Sigmoid colon (tissue), 7 donors: ENCODE data around the gene HMG20A. TPM values are rescaled to one million over a fixed set of nuclear protein-coding genes. Genes with fewer than 3 reads are reported as not detected.
"Not testable (repeated sequence)": the region's sequence is repeated elsewhere in the genome, so short reads cannot be mapped to it uniquely, and the experiment has no call there.

Experiments used
- DNase-seq: peaks from one replicate; pipeline ENCODE4 v3.0.0-alpha.2; 2019
- H3K27ac ChIP-seq, 4 donors: fragments of 200-600 bp; sonication (generic); one replicate each; pipeline ENCODE4 v1.5.1; 2016 to 2019; ENCODE audit warnings: mild to moderate bottlenecking in 1 of 4
- H3K27me3 ChIP-seq, 3 donors: fragments of 200-600 bp; sonication (generic); one replicate each; pipeline ENCODE4 v1.5.1; 2019; ENCODE audit warnings: mild to moderate bottlenecking in 1 of 3
- H3K36me3 ChIP-seq, 4 donors: fragments of 200-600 bp; sonication (generic); one replicate each; pipeline ENCODE4 v1.5.1; 2016 to 2019
- H3K4me1 ChIP-seq, 4 donors: fragments of 200-600 bp; sonication (generic); one replicate each; pipeline ENCODE4 v1.5.1; 2017 to 2019
- H3K4me3 ChIP-seq, 4 donors: fragments of 200-600 bp; sonication (generic); one replicate each; pipeline ENCODE4 v1.5.1; 2017 to 2019; ENCODE audit warnings: mild to moderate bottlenecking in 2 of 4, moderate library complexity in 1 of 4
- H3K9me3 ChIP-seq, 4 donors: fragments of 200-600 bp in 3 of 4; sonication (generic) in 3 of 4; one replicate each; pipeline versions ENCODE4 v1.5.1 to v1.6.1; 2013 to 2019
- CTCF ChIP-seq, 4 experiments: fragments of 450-650 bp in 3 of 4; fragments of 200-600 bp in 1 of 4; IDR thresholded peaks; one replicate each; pipeline ENCODE4 v1.5.1; 2016 to 2019; ENCODE audit warnings: antibody characterized with exemption in 4 of 4, mild to moderate bottlenecking in 3 of 4, moderate library complexity in 2 of 4
- EP300 ChIP-seq, 4 donors: sonication (generic); formaldehyde crosslinking; IDR thresholded peaks; one replicate each; pipeline ENCODE4 v1.6.1; 2017; ENCODE audit warnings: antibody characterized with exemption in 4 of 4
- POLR2A ChIP-seq, 2 donors: fragments of 450-650 bp; IDR thresholded peaks; one replicate each; pipeline ENCODE4 v1.6.1; 2016; ENCODE audit warnings: antibody characterized with exemption in 2 of 2, mild to moderate bottlenecking in 2 of 2, moderate library complexity in 2 of 2
- POLR2AphosphoS5 ChIP-seq, 4 donors: sonication (generic); formaldehyde crosslinking; IDR thresholded peaks; one replicate each; pipeline ENCODE4 v1.6.1; 2017; ENCODE audit warnings: antibody characterized with exemption in 4 of 4
- WGBS, 2 donors: extraction: QIAGEN DNeasy Blood & Tissue Kit; methylation state at CpG; one replicate each; pipeline ENCODE4 v1.1.7; 2013; 5-methylcytosine and 5-hydroxymethylcytosine counted together
- intact Hi-C: fragments of 100-400 bp; cut with DNase I; formaldehyde crosslinking; loops from one replicate; pipeline ENCODE4 v1.15.1; 2023
- polyA plus RNA-seq, 3 donors: library from polyadenylated mRNA; stranded (reverse); fragments of 200-250 nt; gene quantifications; one replicate each; pipeline ENCODE4 v1.2.3, GENCODE V29; 2013
- total RNA-seq, 4 donors: library from RNA; depleted of rRNA; stranded (reverse); fragments of >200 nt; gene quantifications; one replicate each; pipeline ENCODE4 v1.1.0, GENCODE V29; 2016
- donor health status: healthy with polysubstance abuse.
- donor health status: Bipolar disorder and iron deficiency.
- donor health status: healthy.

HMG20A gene
- total and polyA plus RNA-seq, 7 donors = 7.8 to 29.0 (median 22.5) TPM

DNA sequence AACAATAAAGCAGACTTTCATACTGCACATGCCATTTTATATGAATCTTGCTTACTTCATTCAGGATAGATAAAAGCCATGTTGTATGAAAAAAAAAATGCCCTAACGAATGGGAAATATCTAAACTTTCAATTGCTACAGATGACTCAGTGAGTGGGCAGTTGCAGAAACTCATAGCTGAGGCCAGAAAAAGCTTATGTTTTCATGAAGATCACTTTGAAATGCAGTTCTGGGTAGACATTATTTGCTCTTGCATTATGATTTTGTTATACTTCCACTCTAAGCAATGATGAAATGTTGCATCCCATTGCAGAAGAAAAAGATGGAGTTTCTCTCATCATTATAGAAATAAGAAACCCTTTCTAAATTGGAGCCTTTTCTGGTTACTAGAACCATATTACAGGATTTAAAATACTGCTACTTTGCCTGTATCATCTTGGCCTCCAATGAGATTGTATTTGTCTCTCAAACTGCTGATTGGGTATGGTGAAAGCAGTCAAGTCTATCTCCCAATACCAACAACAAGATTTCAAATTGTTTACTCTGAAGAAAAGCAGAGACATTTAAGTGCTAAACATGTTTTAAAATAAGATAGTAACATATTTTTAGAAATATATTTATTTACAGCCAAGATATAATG is 17.8 kb upstream of the HMG20A start:
- peaks cover 0 to 17% (median 7%) of the 10 kb centered on the region in 4 donors for H3K9me3 ChIP-seq
- WGBS, 2 donors = 46 to 53% methylated on average over 1 of the region's 1 CpG
- DNase-seq = no peak
- H3K4me1 ChIP-seq = peaks cover 0 to 14% (median 3%) of the 10 kb centered on the region in 4 donors
- H3K27me3 ChIP-seq = no peaks in the 10 kb centered on the region
- H3K27ac ChIP-seq = no peak overlapping the region
- no peaks in the 10 kb centered on the region for H3K36me3 ChIP-seq
- H3K4me3 ChIP-seq = no peak overlapping the region
- intact Hi-C loops = no loop called here
- TF ChIP-seq POLR2AphosphoS5 (IDR thresholded peaks at IDR 0.05) (no peak), POLR2A (IDR thresholded peaks at IDR 0.05) (no peak), EP300 (IDR thresholded peaks at IDR 0.05) (no peak), CTCF (IDR thresholded peaks at IDR 0.05) (no peak)

DNA sequence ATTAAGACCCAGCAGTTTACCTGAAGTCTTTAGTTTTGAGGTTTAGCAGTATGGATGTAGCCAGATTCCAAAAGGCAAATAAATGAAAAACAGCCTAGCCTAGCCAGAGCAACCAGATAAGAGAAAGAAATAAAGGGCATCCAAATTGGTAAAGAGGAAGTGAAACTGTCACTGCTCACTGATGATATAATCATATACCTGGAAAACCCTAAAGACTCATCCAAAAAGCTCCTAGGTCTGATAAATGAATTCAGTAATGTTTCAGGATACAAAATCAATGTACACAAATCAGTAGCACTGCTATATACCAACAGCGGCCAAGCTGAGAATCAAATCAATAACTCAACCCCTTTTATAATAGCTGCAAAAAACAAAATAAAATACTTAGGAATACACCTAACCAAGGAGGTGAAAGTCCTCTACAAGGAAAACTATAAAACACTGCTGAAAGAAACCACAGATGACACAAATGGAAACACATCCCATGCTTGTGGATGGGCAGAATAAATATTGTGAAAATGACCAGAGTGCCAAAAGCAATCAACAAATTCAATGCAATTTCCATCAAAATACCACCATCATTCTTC is 14.4 kb upstream of the HMG20A start:
- 84 to 89% methylated on average over 1 of the region's 1 CpG for WGBS, 2 donors
- peaks cover 0 to 22% (median 3%) of the 10 kb centered on the region in 4 donors for H3K4me1 ChIP-seq
- DNase-seq, H3K27ac ChIP-seq, H3K4me3 ChIP-seq, H3K9me3 ChIP-seq, H3K27me3 ChIP-seq, intact Hi-C loops, H3K36me3 ChIP-seq: not testable (repeated sequence)

- DNase-seq = no peak
- Histone ChIP-seq H3K27ac (no peak overlapping the region), H3K4me3 (no peak overlapping the region), H3K4me1 (peaks cover 0 to 24% (median 2%) of the 10 kb centered on the region in 4 donors), H3K27me3 (no peaks in the 10 kb centered on the region), H3K9me3 (no peaks in the 10 kb centered on the region), H3K36me3 (no peaks in the 10 kb centered on the region)
- TF ChIP-seq EP300 (IDR thresholded peaks at IDR 0.05) (no peak), POLR2A (IDR thresholded peaks at IDR 0.05) (no peak), POLR2AphosphoS5 (IDR thresholded peaks at IDR 0.05) (no peak), CTCF (IDR thresholded peaks at IDR 0.05) (no peak)
- intact Hi-C loops = no loop called here
- WGBS, 2 donors = 91 to 93% methylated on average over 4 of the region's 4 CpGs
Observed at GRCh38 chr15:77406846-77407245, 13.8 kb upstream of the HMG20A start.

- Histone ChIP-seq H3K4me3 (no peak overlapping the region), H3K27ac (no peak overlapping the region), H3K27me3 (no peaks in the 10 kb centered on the region), H3K36me3 (no peaks in the 10 kb centered on the region), H3K4me1 (peaks cover 0 to 10% (median 0%) of the 10 kb centered on the region in 4 donors), H3K9me3 (no peaks in the 10 kb centered on the region)
- 60 to 69% methylated on average over 4 of the region's 4 CpGs for WGBS, 2 donors
- no peak for TF ChIP-seq POLR2AphosphoS5 (IDR thresholded peaks at IDR 0.05)
- no peak for TF ChIP-seq CTCF (IDR thresholded peaks at IDR 0.05)
- TF ChIP-seq EP300 (IDR thresholded peaks at IDR 0.05) = no peak
- TF ChIP-seq POLR2A (IDR thresholded peaks at IDR 0.05) = no peak
- intact Hi-C loops = no loop called here
- no peak for DNase-seq
Observed at GRCh38 chr15:77409259-77410156, 11.2 kb upstream of the HMG20A start.

DNA sequence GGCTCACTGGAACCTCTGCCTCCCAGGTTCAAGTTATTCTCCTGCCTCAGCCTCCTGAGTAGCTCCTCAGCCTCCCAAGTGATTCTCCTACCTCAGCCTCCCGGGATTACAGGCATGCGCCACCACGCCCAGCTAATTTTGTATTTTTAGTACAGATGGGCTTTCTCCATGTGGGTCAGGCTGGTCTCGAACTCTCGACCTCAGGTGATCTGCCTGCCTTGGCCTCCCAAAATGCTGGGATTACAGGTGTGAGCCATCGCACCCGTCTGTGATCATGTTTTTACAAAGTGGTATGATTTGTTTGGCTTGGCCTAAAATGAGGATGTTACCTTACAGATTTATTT is 10.6 kb upstream of the HMG20A start:
- H3K27me3 ChIP-seq, H3K4me3 ChIP-seq, DNase-seq, intact Hi-C loops, H3K9me3 ChIP-seq, H3K36me3 ChIP-seq, H3K27ac ChIP-seq: not testable (repeated sequence)
- WGBS, 2 donors = 91 to 94% methylated on average over 7 of the region's 7 CpGs
- peaks cover 0 to 10% (median 3%) of the 10 kb centered on the region in 4 donors for H3K4me1 ChIP-seq
